Skeletal muscle tissue (tissue), 4 donors: ENCODE data around the gene CEND1. TPM values are rescaled to one million over a fixed set of nuclear protein-coding genes. Genes with fewer than 3 reads are reported as not detected.

ENCODE experiments used
- H3K27ac ChIP-seq: one replicate; pipeline ENCODE4 v1.7.0; 2013; ENCODE audit warnings: mild to moderate bottlenecking, low read depth, low read length, inconsistent platforms
- H3K27me3 ChIP-seq, 3 donors: one replicate each; pipeline ENCODE4 v1.7.0; 2013; ENCODE audit warnings: low read length in 3 of 3; ENCODE audit not compliant: control insufficient read depth in 3 of 3, insufficient read depth in 3 of 3
- H3K36me3 ChIP-seq, 3 donors: one replicate each; pipeline ENCODE4 v1.7.0; 2013; ENCODE audit warnings: low read length in 3 of 3; ENCODE audit not compliant: control insufficient read depth in 3 of 3, insufficient read depth in 3 of 3
- H3K4me1 ChIP-seq, 3 donors: one replicate each; pipeline ENCODE4 v1.7.0; 2013; ENCODE audit warnings: low read length in 3 of 3, mild to moderate bottlenecking in 3 of 3; ENCODE audit not compliant: control insufficient read depth in 3 of 3, insufficient read depth in 3 of 3
- H3K4me3 ChIP-seq, 3 donors: one replicate each; pipeline ENCODE4 v1.7.0; 2013; ENCODE audit warnings: low read length in 3 of 3
- H3K9ac ChIP-seq, 3 donors: one replicate each; pipeline ENCODE4 v1.7.0; 2013; ENCODE audit warnings: low read length in 3 of 3, mild to moderate bottlenecking in 3 of 3, moderate library complexity in 2 of 3, low read depth in 1 of 3
- H3K9me3 ChIP-seq, 3 donors: one replicate each; pipeline ENCODE4 v1.7.0; 2013; ENCODE audit warnings: low read length in 3 of 3; ENCODE audit not compliant: control insufficient read depth in 3 of 3
- total RNA-seq: library from RNA; depleted of rRNA; stranded (reverse); fragments of >200 nt; gene quantifications from one replicate; pipeline ENCODE4 v1.2.3, GENCODE V29; 2014
- donor health status: Osteomylitis.

CEND1 gene
- total RNA-seq, 1 donor from 2014 or later: not detected

GRCh38 chr11:813072-813455 lies 23.2 kb upstream of the CEND1 start:
- Histone ChIP-seq H3K4me3 (no peak overlapping the region), H3K4me1 (peaks cover 29 to 43% (median 35%) of the 10 kb centered on the region in 3 donors), H3K27me3 (no peaks in the 10 kb centered on the region), H3K9me3 (no peaks in the 10 kb centered on the region), H3K9ac (peak overlapping the region in 1 of 3 donors; percentile 33), H3K36me3 (peaks cover 26 to 31% (median 27%) of the 10 kb centered on the region in 3 donors), H3K27ac (no peak overlapping the region)

- Histone ChIP-seq H3K36me3 (peaks cover 26 to 31% (median 27%) of the 10 kb centered on the region in 3 donors), H3K9me3 (no peaks in the 10 kb centered on the region), H3K9ac (peak overlapping the region in 2 of 3 donors; percentile 22 to 99), H3K4me1 (peaks cover 29 to 43% (median 35%) of the 10 kb centered on the region in 3 donors), H3K4me3 (no peak overlapping the region), H3K27ac (peak overlapping the region; percentile 38), H3K27me3 (no peaks in the 10 kb centered on the region)
Measured at GRCh38 chr11:812390-812789, 22.5 kb upstream of the CEND1 start.

- peak overlapping the region in 2 of 3 donors; percentile 99 for H3K9ac ChIP-seq
Measured at GRCh38 chr11:811446-812245, 21.8 kb upstream of the CEND1 start.

GRCh38 chr11:810040-810567 lies 20.2 kb upstream of the CEND1 start:
- Histone ChIP-seq H3K36me3 (peaks cover 26 to 31% (median 27%) of the 10 kb centered on the region in 3 donors), H3K4me1 (peaks cover 33 to 43% (median 38%) of the 10 kb centered on the region in 3 donors), H3K27me3 (no peaks in the 10 kb centered on the region), H3K9ac (peak overlapping the region; percentile 99 to 100 (median 99)), H3K9me3 (no peaks in the 10 kb centered on the region), H3K4me3 (peak overlapping the region; percentile 88 to 99 (median 94)), H3K27ac (peak overlapping the region; percentile 98)

More at GRCh38 chr11:811446-812245, 21.8 kb upstream of the CEND1 start:
- peaks cover 29 to 43% (median 35%) of the 10 kb centered on the region in 3 donors for H3K4me1 ChIP-seq
- H3K27ac ChIP-seq: peak overlapping the region; percentile 78
- peaks cover 26 to 31% (median 27%) of the 10 kb centered on the region in 3 donors for H3K36me3 ChIP-seq
- peak overlapping the region; percentile 41 to 94 (median 88) for H3K4me3 ChIP-seq
- no peaks in the 10 kb centered on the region for H3K9me3 ChIP-seq
- no peaks in the 10 kb centered on the region for H3K27me3 ChIP-seq

GRCh38 chr11:809287-810039 lies 19.6 kb upstream of the CEND1 start, which contains the start of gene RPLP2:
Gene RPLP2 (plus strand): TSS chr11:809967. CDS start chr11:810235, 268 bp downstream.
- no peaks in the 10 kb centered on the region for H3K27me3 ChIP-seq
- H3K4me1 ChIP-seq: peaks cover 37 to 47% (median 42%) of the 10 kb centered on the region in 3 donors
- peaks cover 26 to 28% (median 27%) of the 10 kb centered on the region in 3 donors for H3K36me3 ChIP-seq
- no peaks in the 10 kb centered on the region for H3K9me3 ChIP-seq
- peak within 1 kb of the TSS; percentile 99 to 100 (median 99) for H3K9ac ChIP-seq
- H3K27ac ChIP-seq: peak within 1 kb of the TSS; percentile 98
- peak within 1 kb of the TSS; percentile 88 to 99 (median 94) for H3K4me3 ChIP-seq

GRCh38 chr11:808427-809286 lies 18.8 kb upstream of the CEND1 start:
- Histone ChIP-seq H3K36me3 (peaks cover 25% of the 10 kb centered on the region in 3 donors), H3K27ac (peak overlapping the region; percentile 98), H3K4me1 (peaks cover 45 to 55% (median 50%) of the 10 kb centered on the region in 3 donors), H3K9me3 (no peaks in the 10 kb centered on the region), H3K27me3 (no peaks in the 10 kb centered on the region), H3K9ac (peak overlapping the region; percentile 99 to 100 (median 99)), H3K4me3 (peak overlapping the region; percentile 88 to 99 (median 94))

- no peaks in the 10 kb centered on the region for H3K9me3 ChIP-seq
- H3K4me1 ChIP-seq: peaks cover 22 to 34% (median 24%) of the 10 kb centered on the region in 3 donors
- no peak overlapping the region for H3K27ac ChIP-seq
Measured at GRCh38 chr11:804599-804964, 14.7 kb upstream of the CEND1 start.

GRCh38 chr11:803770-804598 lies 14.1 kb upstream of the CEND1 start:
- H3K36me3 ChIP-seq: peaks cover 9 to 38% (median 17%) of the 10 kb centered on the region in 3 donors
- peak overlapping the region; percentile 69 to 79 (median 72) for H3K9ac ChIP-seq
- no peaks in the 10 kb centered on the region for H3K27me3 ChIP-seq
- peak overlapping the region; percentile 68 to 74 (median 73) for H3K4me3 ChIP-seq
- no peaks in the 10 kb centered on the region for H3K9me3 ChIP-seq
- peaks cover 22 to 28% (median 24%) of the 10 kb centered on the region in 3 donors for H3K4me1 ChIP-seq
- H3K27ac ChIP-seq: no peak overlapping the region

More at GRCh38 chr11:804599-804964, 14.7 kb upstream of the CEND1 start:
- Histone ChIP-seq H3K9ac (peak overlapping the region; percentile 69 to 79 (median 72)), H3K36me3 (peaks cover 9 to 32% (median 17%) of the 10 kb centered on the region in 3 donors), H3K27me3 (no peaks in the 10 kb centered on the region), H3K4me3 (peak overlapping the region; percentile 68 to 74 (median 73))
